Endothelial cell (in vitro differentiated cells): ENCODE measurements around the gene DCDC2C. TPM values are rescaled to one million over a fixed set of nuclear protein-coding genes. Genes with fewer than 3 reads are reported as not detected.

Experiments
- DNase-seq: peaks from one replicate; pipeline ENCODE4 v3.0.0; 2021; ENCODE audit warnings: low spot score
- H3K27ac Mint-ChIP-seq: one replicate; pipeline ENCODE4 v1.8.0; 2021; ENCODE audit warnings: mixed read lengths, inconsistent platforms; ENCODE audit not compliant: unreplicated experiment
- H3K27me3 Mint-ChIP-seq: one replicate; pipeline ENCODE4 v1.8.0; 2021; ENCODE audit warnings: mild to moderate bottlenecking, moderate library complexity, mixed read lengths, inconsistent platforms; ENCODE audit not compliant: unreplicated experiment
- H3K36me3 Mint-ChIP-seq: one replicate; pipeline ENCODE4 v1.8.0; 2021; ENCODE audit warnings: mild to moderate bottlenecking, low read depth, mixed read lengths, inconsistent platforms; ENCODE audit not compliant: unreplicated experiment
- H3K4me1 Mint-ChIP-seq: one replicate; pipeline ENCODE4 v1.8.0; 2021; ENCODE audit warnings: mild to moderate bottlenecking, mixed read lengths, inconsistent platforms; ENCODE audit not compliant: unreplicated experiment
- H3K4me3 Mint-ChIP-seq: one replicate; pipeline ENCODE4 v1.8.0; 2021; ENCODE audit warnings: mild to moderate bottlenecking, mixed read lengths, inconsistent platforms; ENCODE audit not compliant: unreplicated experiment
- H3K9me3 Mint-ChIP-seq: one replicate; pipeline ENCODE4 v1.8.0; 2021; ENCODE audit warnings: mixed read lengths, inconsistent platforms; ENCODE audit not compliant: unreplicated experiment
- total RNA-seq: library from RNA; stranded (reverse); fragmentation: NEBNext Ultra II Directional; extraction: Animal tissue kit (Norgen Biotek cat#: 25700); gene quantifications from one replicate; pipeline ENCODE4 v1.2.1, GENCODE V29; 2021; ENCODE audit not compliant: unreplicated experiment
- TF ChIP-seq, protein P1 (sequence below): fragments of 200-600 bp; sonication (generic); IDR thresholded peaks from one replicate; pipeline ENCODE4 v1.5.0; 2021; ENCODE audit warnings: antibody characterized with exemption; ENCODE audit not compliant: unreplicated experiment

Gene DCDC2C
- total RNA-seq, 1 donor from 2014 or later, result not detected

DNA sequence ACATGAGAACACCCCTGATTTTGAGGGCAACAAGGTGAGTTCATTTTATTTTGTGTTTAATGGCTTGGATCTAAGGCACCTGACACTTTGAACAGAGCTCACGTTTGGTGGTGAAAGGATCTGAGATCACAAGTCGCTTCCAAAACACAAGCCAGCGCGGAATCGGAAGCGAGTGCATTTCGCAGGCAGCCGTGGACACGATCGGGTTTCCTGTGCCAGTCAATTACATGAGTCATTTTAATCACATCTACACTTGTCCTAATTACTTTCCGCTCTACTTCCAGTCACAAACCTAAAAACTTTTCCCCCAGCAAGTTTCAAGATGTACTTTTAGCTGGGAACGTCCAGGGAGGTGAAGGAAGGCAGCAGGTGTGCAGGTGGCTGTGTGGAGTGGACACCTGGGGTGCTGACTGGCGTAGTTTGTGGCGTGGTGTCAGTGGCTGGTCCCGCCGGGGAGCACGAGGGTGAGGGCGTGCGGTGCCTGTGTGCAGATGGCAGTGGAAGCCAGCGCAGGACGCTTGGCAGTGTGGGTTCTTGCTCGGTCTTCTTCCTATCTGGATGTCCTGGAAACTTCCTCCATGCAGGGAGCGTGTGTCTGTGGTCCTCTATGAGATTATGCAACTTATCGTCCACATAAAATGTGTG, 75.6 kb downstream of the DCDC2C start:
- H3K4me3 Mint-ChIP-seq, result no peak overlapping the region
- no peak overlapping the region for H3K27ac Mint-ChIP-seq
- peaks cover 7% of the 10 kb centered on the region for H3K4me1 Mint-ChIP-seq
- TF ChIP-seq, protein P1, sequence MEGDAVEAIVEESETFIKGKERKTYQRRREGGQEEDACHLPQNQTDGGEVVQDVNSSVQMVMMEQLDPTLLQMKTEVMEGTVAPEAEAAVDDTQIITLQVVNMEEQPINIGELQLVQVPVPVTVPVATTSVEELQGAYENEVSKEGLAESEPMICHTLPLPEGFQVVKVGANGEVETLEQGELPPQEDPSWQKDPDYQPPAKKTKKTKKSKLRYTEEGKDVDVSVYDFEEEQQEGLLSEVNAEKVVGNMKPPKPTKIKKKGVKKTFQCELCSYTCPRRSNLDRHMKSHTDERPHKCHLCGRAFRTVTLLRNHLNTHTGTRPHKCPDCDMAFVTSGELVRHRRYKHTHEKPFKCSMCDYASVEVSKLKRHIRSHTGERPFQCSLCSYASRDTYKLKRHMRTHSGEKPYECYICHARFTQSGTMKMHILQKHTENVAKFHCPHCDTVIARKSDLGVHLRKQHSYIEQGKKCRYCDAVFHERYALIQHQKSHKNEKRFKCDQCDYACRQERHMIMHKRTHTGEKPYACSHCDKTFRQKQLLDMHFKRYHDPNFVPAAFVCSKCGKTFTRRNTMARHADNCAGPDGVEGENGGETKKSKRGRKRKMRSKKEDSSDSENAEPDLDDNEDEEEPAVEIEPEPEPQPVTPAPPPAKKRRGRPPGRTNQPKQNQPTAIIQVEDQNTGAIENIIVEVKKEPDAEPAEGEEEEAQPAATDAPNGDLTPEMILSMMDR, result no peak
- no peak for DNase-seq
- no peaks in the 10 kb centered on the region for H3K36me3 Mint-ChIP-seq
- peaks cover 12% of the 10 kb centered on the region for H3K9me3 Mint-ChIP-seq
- peaks cover 14% of the 10 kb centered on the region for H3K27me3 Mint-ChIP-seq

DNA sequence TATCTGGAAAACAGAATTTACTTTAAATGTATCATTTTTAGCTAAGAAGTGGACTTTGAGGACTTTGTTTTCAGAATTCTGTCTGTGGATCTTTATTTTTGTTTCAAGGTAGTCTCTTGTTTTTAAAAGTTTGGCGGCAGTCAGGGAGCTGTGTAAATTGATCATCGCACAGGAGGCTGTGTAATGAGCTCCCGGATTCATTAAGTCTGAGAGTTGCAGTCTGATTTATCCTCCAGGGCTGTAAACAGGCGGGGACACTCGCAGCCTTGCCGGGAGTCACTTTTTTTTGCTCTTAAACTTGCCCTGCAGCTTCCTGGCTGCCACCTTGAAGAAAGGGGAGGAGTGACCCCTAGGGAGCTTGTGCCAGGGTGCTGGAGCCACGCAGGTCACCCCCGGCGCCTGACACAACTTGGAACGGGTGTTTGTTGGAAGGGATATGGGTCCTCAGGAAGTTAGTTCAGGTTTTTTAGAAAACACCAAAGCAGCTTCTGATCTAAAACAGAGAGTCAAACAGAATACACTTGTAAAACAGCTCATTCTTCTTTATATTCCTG, 76.2 kb downstream of the DCDC2C start:
- H3K36me3 Mint-ChIP-seq, result no peaks in the 10 kb centered on the region
- no peak overlapping the region for H3K4me3 Mint-ChIP-seq
- DNase-seq, result no peak
- H3K4me1 Mint-ChIP-seq, result peaks cover 7% of the 10 kb centered on the region
- peaks cover 14% of the 10 kb centered on the region for H3K27me3 Mint-ChIP-seq
- TF ChIP-seq, protein P1, result no peak
- no peak overlapping the region for H3K27ac Mint-ChIP-seq
- H3K9me3 Mint-ChIP-seq, result peaks cover 12% of the 10 kb centered on the region

DNA sequence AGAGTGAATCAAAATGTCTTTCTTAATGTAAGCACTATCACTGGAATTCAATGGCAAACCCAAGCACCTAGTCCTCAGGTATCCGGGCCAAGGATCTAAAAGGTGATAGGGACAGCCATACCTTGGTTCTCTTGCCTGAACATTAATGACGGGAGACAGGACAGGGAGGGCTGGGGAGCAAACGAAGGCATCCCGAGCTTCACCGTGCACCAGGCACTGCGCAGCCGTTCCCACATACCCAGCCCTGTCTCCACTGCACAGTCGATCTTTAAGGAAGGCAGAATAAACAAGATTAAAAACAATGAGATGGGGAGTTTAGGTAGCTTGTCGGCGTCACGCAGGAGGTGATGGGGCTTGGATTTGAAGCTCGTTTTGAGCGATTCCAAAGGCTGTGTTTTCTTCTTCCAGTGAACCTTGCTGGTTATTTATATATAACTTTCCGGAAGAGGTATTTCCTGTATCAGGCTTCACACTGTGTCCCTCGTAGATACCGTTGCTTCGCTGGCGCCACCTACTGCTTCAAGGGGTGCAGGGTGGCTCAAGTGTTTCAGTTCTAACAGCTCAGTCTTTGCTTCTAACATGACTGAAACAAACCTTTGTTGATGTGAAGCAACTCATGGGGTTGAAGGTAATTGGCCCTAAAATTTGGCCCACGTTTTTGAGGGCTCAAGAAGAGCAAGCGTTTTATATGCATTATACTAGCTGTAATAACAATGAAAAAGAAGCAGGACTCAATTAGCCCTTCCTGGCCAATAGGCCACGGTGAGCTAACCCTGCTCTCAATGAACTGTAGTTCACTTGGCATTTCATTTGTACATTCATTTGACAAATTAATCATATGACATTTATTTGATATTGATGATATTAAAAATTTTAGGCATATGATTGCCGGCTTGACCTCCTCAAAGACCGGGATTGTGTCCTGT, 77.4 kb downstream of the DCDC2C start:
- peaks cover 7% of the 10 kb centered on the region for H3K4me1 Mint-ChIP-seq
- TF ChIP-seq, protein P1, result peak; percentile 26
- DNase-seq, result peak; percentile 63
- H3K27ac Mint-ChIP-seq, result no peak overlapping the region
- H3K27me3 Mint-ChIP-seq, result peaks cover 14% of the 10 kb centered on the region
- peaks cover 12% of the 10 kb centered on the region for H3K9me3 Mint-ChIP-seq
- H3K36me3 Mint-ChIP-seq, result no peaks in the 10 kb centered on the region
- H3K4me3 Mint-ChIP-seq, result no peak overlapping the region

DNA sequence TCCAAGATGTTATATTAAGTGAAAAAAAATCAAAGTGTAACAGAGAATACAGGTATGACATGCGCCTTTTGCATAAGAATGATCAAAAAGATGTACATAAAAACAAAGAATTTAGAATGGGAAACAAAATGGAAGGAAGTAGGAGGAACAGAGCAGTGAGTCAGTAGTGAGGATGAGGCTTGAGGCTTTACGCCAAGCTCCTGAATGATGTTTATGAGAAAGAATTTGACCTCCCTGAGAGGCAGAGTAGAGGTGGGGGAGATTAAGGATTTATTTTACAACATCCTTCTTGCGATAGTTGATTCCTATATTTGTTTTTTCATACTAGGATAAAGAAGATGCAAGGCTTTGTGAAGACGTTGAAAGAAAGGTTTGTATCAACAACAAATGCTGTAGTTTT, 81.4 kb downstream of the DCDC2C start:
- Mint-ChIP-seq H3K4me3 (no peak overlapping the region), H3K36me3 (no peaks in the 10 kb centered on the region)

More for the DNA sequence above, 81.4 kb downstream of the DCDC2C start:
- peaks cover 3% of the 10 kb centered on the region for H3K4me1 Mint-ChIP-seq
- H3K27ac Mint-ChIP-seq, result no peak overlapping the region
- H3K27me3 Mint-ChIP-seq, result peaks cover 3% of the 10 kb centered on the region
- TF ChIP-seq, protein P1, result no peak
- peaks cover under 1% of the 10 kb centered on the region for H3K9me3 Mint-ChIP-seq
- no peak for DNase-seq
